HPDE6-E6E7 (cell line): ENCODE data around the gene RBM33.
A peak's percentile ranks its signal among the peaks of the same experiment; 100 is the strongest.

ENCODE experiments used
- DNase-seq: peaks from one replicate; pipeline ENCODE4 v3.0.0; 2011; ENCODE audit warnings: missing footprints; ENCODE audit errors: extremely low spot score

Gene RBM33

GRCh38 chr7:155793720-155794119 is 149.3 kb downstream of the RBM33 start:
- no peak for DNase-seq

GRCh38 chr7:155794196-155794595 is 149.7 kb downstream of the RBM33 start:
- DNase-seq: no peak

DNA sequence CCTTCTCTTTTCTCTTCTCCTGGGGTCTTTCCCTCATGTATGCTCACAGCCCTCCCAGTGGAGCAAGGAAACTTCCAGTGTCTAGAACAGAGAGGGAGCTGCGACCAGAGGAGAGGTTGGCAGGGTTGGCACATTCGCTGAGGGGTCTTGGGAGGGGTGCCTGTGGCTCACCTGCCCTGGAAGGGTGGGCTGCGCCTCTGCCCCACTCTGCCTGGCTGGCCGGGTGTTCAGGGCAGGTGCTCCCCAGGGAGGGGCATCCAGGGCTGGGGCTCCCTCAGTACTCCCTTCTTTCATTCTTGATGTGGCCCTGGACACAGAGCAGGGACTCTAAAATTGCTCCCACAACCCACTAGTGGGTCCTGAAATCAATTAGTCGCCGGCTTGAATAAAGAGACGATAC is 150.9 kb downstream of the RBM33 start:
- DNase-seq: no peak

- no peak for DNase-seq
Measured at GRCh38 chr7:155795951-155796350, 151.5 kb downstream of the RBM33 start.

DNA sequence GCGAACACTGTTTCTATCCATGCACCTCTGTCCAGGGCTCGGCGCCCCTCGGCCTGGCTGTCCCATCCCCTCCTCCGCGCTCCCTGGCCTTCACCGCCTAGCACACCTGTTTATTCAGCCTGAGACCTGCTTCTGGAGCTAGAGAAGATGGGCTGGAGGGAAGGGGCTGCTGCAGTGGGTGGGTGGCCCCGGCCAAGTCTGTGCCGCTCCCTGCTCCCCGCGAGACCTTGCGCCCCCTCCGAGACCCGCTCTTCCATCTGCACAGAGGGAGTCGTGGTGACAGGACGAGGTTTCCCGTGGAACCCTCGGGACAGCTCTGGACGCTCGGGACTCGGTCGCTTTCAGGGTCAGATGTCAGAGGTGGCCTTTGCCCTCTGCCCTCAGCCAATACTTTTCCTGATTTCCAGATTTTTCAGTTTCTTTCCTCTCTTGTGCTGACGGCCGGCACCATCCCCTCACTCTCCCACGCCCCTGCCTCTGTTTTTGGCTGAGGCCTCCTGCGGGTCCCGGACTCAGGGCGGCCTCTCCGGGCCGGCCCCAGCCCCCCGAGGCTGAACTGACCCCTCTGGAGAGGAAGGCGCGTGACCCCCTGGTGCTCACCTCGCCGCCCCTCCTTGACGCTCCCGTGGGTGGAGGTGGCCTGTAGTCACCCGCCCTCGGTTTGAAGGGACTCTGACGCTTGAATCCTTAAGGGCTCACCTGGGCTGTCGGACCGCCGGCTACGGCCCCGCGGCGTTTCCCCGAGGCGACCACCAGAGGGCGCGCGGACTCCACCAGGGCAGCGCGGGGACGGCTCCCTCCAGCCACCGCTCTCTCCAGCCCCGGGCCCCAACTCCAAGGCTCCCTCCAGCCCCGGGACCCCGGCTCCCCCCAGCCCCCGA is 152.2 kb downstream of the RBM33 start:
- DNase-seq: peak; percentile 60

GRCh38 chr7:155797262-155798250 is 153.1 kb downstream of the RBM33 start:
- DNase-seq: no peak

- DNase-seq: no peak
Measured at GRCh38 chr7:155798673-155799439, 154.4 kb downstream of the RBM33 start.

DNA sequence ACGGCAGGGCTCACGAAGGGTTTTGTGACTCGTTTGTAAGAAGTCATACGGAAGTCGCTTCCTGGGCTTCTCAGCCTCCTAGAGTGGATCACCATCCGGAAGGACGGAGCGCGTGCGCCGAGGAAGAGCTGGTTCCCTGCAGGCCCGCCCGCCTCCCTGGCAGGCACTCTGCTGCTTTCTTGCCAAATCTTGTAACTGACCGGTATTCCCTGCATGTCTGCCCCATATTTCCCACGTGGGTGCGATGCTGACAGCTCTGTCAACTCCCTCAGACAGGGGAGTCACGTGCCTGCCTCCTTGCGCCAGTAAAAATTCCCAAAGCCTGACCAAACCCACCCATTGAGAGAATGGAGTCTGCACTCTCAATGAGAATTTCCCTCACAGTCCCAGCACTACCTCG is 155.1 kb downstream of the RBM33 start:
- DNase-seq: no peak

DNA sequence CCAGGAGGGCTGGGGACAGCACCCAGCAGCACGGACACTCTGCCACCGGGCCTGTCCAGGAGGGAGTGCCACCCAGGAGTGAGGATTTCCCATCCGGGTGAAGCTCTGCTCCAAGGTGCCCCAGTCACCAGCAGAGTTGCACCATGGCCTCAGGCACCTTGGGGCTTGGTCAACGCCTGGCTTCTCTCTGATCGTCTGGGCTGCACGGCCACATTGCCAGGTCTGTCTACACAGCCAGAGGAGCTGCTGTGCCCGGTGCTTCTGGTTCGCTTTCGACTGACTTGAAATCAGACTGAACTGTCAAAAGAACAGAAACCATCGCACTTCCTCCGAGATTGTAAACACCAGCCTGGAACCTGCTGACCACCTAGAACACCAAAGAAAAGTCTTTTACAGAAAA is 155.8 kb downstream of the RBM33 start:
- no peak for DNase-seq

GRCh38 chr7:155800741-155801267 is 156.3 kb downstream of the RBM33 start:
- no peak for DNase-seq

- no peak for DNase-seq
Measured at GRCh38 chr7:155802291-155802690, 157.8 kb downstream of the RBM33 start.

DNA sequence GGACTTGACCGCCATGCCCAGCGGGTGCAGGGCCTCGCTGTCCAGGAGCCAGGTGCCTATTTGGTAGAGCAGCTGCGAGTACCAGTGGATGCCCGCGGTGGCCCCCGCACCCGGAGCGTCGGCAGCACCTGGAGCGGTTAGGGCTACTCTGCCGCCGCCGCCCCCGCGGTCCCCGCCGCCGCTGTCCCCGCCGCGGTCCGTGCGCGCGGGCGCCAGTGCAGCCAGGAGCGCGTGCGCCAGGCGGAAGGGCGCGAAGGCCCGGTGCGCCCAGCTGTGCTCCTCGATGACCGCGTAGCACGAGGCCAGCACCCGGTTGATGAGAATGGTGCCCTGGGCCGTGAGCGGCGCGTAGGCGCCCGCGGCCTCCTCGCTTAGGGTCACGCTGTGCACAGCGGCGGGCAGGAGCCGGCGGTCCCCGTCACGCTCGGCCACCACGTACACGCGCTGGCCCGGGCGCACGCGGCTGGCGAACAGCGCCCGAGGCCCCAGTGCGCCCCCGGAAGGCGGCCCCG is 158.5 kb downstream of the RBM33 start:
- no peak for DNase-seq

- no peak for DNase-seq
Measured at GRCh38 chr7:155803418-155804376, 159.2 kb downstream of the RBM33 start.

DNA sequence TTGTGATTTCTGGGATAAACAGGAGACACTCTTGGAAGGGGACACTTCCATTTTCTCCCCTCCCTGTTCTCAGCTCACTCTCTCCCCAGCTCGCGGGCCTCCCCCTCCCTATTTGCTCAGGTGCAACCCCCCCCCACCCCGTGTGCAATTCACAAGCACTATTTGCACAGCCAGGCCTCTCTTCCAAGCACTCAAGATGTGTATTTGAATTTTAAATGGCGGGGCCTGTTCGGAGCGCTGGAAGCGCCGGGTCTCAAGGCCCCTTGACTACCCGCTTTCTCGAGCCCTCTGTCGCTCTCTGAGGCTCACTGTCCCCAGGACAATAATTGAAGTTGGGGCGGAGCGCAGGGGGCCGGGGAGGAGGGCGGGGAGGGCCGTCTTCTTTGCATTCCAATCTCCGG is 160.0 kb downstream of the RBM33 start:
- no peak for DNase-seq

DNA sequence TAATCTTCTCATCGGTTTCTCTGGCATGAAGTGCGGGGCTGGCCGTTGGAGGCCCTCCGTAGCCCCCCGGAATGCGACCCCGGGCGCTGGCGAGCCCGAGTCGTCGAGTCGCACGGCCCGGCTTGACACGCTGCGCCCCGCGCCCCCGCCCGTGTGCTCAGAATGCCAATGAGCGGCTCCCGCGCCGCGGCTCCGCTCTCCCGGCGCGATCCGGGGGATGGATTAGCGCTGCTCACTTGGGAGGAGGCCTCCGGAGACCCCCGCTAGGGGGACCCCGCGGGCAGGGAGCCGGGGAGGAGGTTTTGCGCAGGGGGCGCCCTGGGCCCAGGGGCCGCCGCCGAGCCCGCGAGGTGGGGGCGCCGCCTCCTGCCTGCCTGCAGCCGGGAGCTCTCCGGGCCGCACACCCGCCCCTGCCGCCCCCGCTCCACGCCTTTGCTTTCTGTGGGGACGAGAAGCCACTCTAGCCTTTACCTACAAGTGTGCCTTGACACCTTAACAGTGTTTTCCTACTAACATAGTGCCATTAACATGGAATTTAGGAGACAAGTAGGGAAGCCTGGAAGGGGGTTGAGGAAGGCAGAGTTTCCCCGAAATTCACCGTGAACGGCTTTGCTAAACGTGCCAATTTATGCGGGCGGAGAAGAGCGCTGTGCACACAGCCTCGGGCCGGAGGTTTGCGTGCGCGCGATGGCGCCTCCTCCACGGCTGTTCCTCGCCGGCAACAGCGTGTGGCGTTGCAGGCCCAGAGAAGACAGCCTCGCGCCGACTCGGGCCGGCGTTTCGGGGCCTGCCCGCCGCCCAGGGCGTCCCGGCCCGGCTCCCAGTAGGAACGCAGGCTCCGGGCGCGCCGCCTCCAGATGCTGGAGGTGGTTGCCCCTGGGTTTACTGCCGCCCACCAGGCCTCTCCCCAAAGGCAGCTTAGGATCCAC is 160.7 kb downstream of the RBM33 start:
- DNase-seq: peak; percentile 49

DNA sequence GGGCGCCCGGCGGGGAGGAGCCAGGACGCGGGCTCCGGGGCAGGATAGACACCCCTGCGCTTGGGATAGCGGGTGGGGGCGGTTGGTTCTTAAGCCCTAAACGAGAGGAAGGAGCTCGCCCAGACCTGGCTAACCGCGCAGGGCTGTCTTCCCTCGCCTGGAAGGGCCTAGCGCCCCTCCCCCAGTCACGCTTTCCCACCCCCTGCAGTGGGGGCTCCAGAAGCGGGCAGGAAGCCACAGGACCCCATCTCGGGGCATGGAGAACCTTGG is 161.3 kb downstream of the RBM33 start:
- DNase-seq: no peak

DNA sequence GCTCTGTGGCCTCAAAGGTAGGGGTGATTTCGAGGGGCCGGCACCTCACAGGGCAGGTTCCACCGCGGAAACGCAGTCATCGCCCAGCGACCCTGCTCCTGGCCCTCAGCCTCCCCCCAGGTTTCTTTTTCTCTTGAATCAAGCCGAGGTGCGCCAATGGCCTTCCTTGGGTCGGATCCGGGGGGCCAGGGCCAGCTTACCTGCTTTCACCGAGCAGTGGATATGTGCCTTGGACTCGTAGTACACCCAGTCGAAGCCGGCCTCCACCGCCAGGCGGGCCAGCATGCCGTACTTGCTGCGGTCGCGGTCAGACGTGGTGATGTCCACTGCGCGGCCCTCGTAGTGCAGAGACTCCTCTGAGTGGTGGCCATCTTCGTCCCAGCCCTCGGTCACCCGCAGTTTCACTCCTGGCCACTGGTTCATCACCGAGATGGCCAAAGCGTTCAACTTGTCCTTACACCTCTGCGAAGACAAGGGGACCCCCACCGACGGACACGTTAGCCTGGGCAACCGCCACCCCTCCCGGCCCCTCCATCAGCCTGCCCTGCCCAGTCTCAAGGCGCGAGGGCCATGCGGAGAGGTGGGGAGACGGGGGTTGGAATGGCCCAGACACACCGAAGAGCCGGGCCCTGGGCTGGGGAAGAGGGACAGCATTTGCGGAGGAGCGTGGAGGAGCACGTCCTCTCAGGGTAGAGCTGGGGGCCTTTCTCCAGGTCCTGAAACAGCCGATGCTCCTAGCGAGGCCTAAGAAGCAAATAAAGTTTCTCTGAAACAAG is 161.8 kb downstream of the RBM33 start:
- no peak for DNase-seq

DNA sequence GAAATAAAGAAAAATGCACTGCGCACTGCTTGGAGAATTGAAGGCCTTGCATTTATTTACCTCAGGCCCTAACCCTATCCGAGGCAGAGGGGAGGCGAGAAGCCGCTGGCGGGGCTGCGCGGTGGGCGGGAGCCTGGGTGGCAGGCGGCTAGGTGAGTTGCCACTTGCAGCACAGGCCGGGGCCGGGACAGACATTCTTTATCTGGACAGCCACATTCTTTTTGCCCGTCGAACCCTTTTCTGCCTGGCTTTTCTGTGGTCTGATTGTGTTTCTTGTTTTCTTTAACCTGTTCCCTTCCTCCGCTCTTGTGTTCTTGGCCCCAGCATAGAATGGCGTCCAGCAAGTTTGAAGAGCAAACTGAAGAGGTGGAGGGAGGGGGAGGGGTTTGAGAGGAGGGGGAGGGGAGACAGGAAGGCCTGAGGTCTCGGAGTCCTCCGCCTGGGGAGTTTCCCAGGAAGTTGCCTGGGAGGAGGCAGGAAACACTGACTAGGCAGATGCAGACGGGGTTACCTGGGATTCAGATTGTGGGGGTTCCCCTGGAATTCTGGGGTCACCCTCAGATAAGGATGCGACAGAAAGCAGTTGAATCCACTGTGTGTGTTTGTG is 162.7 kb downstream of the RBM33 start:
- no peak for DNase-seq
